Stomach (tissue), 4 donors: Measurements from ENCODE around the gene ASTN1.

ENCODE experiments used
- CTCF ChIP-seq, 7 experiments: fragments of 450-650 bp in 4 of 7; fragments of 200-600 bp in 3 of 7; sonication (generic) in 3 of 7; IDR thresholded peaks; one replicate each; pipeline ENCODE4 v1.5.1; 2016 to 2019; ENCODE audit warnings: antibody characterized with exemption in 7 of 7, control low read depth in 2 of 7, mild to moderate bottlenecking in 1 of 7
- EP300 ChIP-seq: sonication (generic); formaldehyde crosslinking; IDR thresholded peaks from one replicate; pipeline ENCODE4 v1.6.1; 2017; ENCODE audit warnings: antibody characterized with exemption
- POLR2A ChIP-seq, 4 donors: fragments of 450-650 bp; IDR thresholded peaks; one replicate each; pipeline ENCODE4 v1.6.1; 2016; ENCODE audit warnings: antibody characterized with exemption in 4 of 4, control low read depth in 2 of 4, mild to moderate bottlenecking in 1 of 4, moderate library complexity in 1 of 4
- POLR2AphosphoS5 ChIP-seq, 3 donors: sonication (generic); formaldehyde crosslinking; IDR thresholded peaks; one replicate each; pipeline ENCODE4 v1.6.1; 2016; ENCODE audit warnings: antibody characterized with exemption in 3 of 3

DNA sequence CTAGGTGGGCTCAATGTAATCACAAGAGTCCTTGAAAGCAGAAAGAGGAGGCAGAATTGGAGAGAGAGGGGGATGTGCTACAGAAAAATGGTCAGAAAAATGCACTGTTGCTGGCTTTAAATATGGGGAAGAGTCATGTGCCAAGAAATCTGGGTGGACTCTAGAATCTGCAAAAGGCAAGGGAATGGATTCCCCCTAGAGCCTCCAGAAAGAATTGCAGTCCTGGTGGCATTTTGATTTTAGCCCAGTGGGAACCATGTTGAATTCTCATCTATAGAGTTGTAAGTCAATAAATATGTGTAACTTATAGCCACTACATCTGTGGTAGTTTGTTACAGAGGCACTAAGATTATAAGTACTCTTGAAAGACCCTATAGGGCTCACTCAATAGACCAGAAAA, 210.3 kb downstream of the ASTN1 start:
- TF ChIP-seq CTCF (IDR thresholded peaks at IDR 0.05), result no peak
- no peak for TF ChIP-seq POLR2A (IDR thresholded peaks at IDR 0.05)
- no peak for TF ChIP-seq EP300
- no peak for TF ChIP-seq POLR2AphosphoS5 (IDR thresholded peaks at IDR 0.05)
